Ovary (tissue), 3 donors: ENCODE measurements around the gene MATCAP1.

Experiments
- CTCF ChIP-seq, 3 donors: fragments of 450-650 bp in 2 of 3; fragments of 200-600 bp in 1 of 3; IDR thresholded peaks; one replicate each; pipeline versions ENCODE4 v1.5.1 to v1.8.0; 2016 to 2022; ENCODE audit warnings: antibody characterized with exemption in 3 of 3, mild to moderate bottlenecking in 1 of 3
- EP300 ChIP-seq: sonication (generic); formaldehyde crosslinking; IDR thresholded peaks from one replicate; pipeline ENCODE4 v1.6.1; 2017; ENCODE audit warnings: antibody characterized with exemption
- donor health status: DM: no; HTN: no; CAD: no.

GRCh38 chr16:67177743-67178699, 5.7 kb downstream of the MATCAP1 start:
- peak in 1 of 3 donors; percentile 31 for TF ChIP-seq CTCF (IDR thresholded peaks at IDR 0.05)
- TF ChIP-seq EP300: no peak
